Erythroblast (primary cell): ENCODE results near the gene CYP39A1.

Source experiments
- GATA1 ChIP-seq: IDR thresholded peaks from 2 replicates; pipeline ENCODE4 v1.6.1; 2011; ENCODE audit warnings: low read depth, mild to moderate bottlenecking, control low read depth, low read length, moderate library complexity
- POLR2A ChIP-seq: IDR thresholded peaks from 2 replicates; pipeline ENCODE4 v1.6.1; 2011; ENCODE audit warnings: mild to moderate bottlenecking, low read length

DNA sequence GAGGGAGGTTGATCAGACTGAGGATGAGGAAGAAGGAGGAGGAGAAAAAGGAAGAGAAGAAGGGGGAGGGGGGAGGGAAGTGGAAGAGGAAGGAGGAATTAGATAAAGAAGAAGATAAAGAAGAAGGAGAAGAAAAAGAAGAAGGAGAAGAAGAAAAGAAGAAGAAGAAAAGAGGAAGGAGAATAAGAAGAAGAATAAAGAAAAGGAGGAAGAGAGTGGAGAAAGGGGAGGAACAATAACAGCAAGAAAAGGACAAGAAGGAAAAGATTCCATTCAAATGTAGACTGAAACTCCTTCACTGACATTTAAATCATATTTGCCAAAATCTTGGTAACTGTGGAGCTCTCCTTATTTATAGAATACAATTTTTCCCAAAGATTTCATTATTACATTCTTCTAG, 127.0 kb downstream of the CYP39A1 start:
- TF ChIP-seq POLR2A (no peak), GATA1 (no peak)
